ENCODE data around the gene PPP1R16B. TPM values are rescaled to one million over a fixed set of nuclear protein-coding genes. Genes with fewer than 3 reads are reported as not detected.

PPP1R16B gene
- total RNA-seq, 6 donors from 2014 or later: 7.4 to 16.8 (median 8.8) TPM

DNA sequence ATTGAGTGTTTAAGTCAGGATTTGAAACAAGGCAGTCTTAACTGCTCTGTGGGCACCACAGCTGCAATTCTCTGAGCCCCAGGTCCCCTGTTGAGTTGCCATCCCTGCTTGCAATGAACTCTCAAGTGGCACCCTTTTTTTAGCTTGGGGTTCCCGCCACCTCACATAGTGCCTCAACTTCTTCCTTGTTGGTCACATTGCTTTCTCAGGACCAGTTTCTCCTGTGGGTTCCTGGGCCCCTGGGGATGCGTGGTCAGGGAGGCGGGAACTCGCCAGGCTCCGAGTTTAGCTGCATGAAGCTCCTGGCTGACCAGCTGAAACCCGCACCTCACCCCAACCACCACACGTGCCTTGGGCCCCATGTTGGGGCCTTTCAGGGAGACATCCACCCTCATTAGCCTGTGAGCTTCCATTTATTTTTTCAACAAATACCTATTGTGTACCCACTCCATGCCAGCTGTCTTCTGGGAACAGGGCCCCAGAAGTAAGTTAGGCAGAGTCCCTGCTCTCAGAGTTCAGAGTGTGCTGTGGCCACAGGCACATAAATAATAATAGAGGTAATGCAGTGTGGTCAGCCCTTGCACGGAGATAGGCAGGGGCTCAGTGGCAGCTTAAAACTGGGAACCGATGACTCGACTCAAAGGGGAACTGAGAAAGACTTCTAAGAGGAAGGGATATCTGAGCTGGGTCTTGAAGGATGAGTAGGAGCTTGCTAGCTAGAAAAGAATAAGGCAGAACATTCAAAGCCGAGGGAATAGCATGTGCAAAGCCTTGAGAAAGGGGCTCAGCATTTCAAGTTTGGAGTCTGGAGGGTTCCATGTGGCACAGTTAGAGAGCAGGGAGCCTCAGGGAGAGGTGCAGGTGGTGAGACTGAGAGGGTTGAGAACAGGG is 86.8 kb downstream of the PPP1R16B start:
- WGBS, 2 donors: 79 to 80% methylated on average over 11 of the region's 11 CpGs
- no peaks in the 10 kb centered on the region for H3K9me3 ChIP-seq
- H3K4me1 ChIP-seq: peaks cover 7 to 16% (median 12%) of the 10 kb centered on the region in 4 donors
- H3K27me3 ChIP-seq: no peaks in the 10 kb centered on the region
- no peak overlapping the region for H3K27ac ChIP-seq
- ATAC-seq (ENCODE audit: low FRiP score in 2 of 2) (no peak), DNase-seq (no peak)
- no peaks in the 10 kb centered on the region for H3K36me3 ChIP-seq
- TF ChIP-seq POLR2A (IDR thresholded peaks at IDR 0.05) (no peak), EP300 (IDR thresholded peaks at IDR 0.05) (no peak), POLR2AphosphoS5 (IDR thresholded peaks at IDR 0.05) (no peak)
- TF ChIP-seq, protein P1, sequence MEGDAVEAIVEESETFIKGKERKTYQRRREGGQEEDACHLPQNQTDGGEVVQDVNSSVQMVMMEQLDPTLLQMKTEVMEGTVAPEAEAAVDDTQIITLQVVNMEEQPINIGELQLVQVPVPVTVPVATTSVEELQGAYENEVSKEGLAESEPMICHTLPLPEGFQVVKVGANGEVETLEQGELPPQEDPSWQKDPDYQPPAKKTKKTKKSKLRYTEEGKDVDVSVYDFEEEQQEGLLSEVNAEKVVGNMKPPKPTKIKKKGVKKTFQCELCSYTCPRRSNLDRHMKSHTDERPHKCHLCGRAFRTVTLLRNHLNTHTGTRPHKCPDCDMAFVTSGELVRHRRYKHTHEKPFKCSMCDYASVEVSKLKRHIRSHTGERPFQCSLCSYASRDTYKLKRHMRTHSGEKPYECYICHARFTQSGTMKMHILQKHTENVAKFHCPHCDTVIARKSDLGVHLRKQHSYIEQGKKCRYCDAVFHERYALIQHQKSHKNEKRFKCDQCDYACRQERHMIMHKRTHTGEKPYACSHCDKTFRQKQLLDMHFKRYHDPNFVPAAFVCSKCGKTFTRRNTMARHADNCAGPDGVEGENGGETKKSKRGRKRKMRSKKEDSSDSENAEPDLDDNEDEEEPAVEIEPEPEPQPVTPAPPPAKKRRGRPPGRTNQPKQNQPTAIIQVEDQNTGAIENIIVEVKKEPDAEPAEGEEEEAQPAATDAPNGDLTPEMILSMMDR (IDR thresholded peaks at IDR 0.05): no peak
- no peak overlapping the region for H3K4me3 ChIP-seq

DNA sequence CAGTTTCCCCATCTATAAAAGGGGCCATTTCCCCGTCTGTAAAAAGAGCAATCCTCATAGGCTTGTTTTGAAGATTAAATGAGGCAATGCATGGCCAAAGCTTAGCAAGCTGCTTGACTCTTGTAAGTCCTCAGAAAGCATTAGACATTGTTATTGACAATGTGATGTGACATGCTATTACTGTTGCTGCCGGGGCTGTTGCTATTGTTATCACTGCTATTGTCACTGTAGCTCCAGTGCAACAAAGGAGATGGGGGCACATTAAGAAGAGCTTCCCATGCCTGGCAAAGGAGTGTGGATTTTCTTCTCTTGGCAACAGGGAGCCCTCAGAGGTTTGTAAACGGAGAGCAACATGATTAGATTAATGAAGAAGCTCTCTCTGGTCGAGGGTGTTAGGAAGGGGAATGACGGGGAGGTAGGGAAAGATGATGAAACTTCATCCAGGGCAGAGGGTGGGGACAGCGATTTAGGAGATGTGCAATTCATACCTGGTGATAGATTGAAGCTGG is 87.6 kb downstream of the PPP1R16B start:
- ATAC-seq (ENCODE audit: low FRiP score in 2 of 2) (no peak), DNase-seq (no peak)
- peak overlapping the region in 2 of 4 donors; percentile 13 to 68 for H3K27ac ChIP-seq
- WGBS, 2 donors: 42 to 47% methylated on average over 6 of the region's 6 CpGs
- no peaks in the 10 kb centered on the region for H3K36me3 ChIP-seq
- H3K4me3 ChIP-seq: no peak overlapping the region
- peaks cover 7 to 16% (median 12%) of the 10 kb centered on the region in 4 donors for H3K4me1 ChIP-seq
- no peaks in the 10 kb centered on the region for H3K9me3 ChIP-seq
- no peaks in the 10 kb centered on the region for H3K27me3 ChIP-seq
- TF ChIP-seq POLR2A (IDR thresholded peaks at IDR 0.05) (no peak), POLR2AphosphoS5 (IDR thresholded peaks at IDR 0.05) (no peak), EP300 (IDR thresholded peaks at IDR 0.05) (no peak)
- TF ChIP-seq, protein P1 (IDR thresholded peaks at IDR 0.05): no peak

GRCh38 chr20:38893565-38894090 is 88.1 kb downstream of the PPP1R16B start:
- H3K27me3 ChIP-seq: no peaks in the 10 kb centered on the region
- H3K4me3 ChIP-seq: peak overlapping the region in 2 of 4 donors; percentile 2 to 5
- no peaks in the 10 kb centered on the region for H3K36me3 ChIP-seq
- TF ChIP-seq, protein P1 (IDR thresholded peaks at IDR 0.05): peak; percentile 76 to 93 (median 85)
- TF ChIP-seq POLR2AphosphoS5 (IDR thresholded peaks at IDR 0.05): no peak
- 14 to 16% methylated on average over 19 to 23 of the region's 25 CpGs for WGBS, 2 donors
- H3K9me3 ChIP-seq: no peaks in the 10 kb centered on the region
- H3K4me1 ChIP-seq: peaks cover 7 to 16% (median 12%) of the 10 kb centered on the region in 4 donors
- peak overlapping the region in 2 of 4 donors; percentile 13 to 68 for H3K27ac ChIP-seq
- DNase-seq: peak; percentile 56 to 95
- ATAC-seq (ENCODE audit: low FRiP score in 2 of 2): peak; percentile 58 to 83

GRCh38 chr20:38894091-38894847 is 88.8 kb downstream of the PPP1R16B start:
- Histone ChIP-seq H3K36me3 (no peaks in the 10 kb centered on the region), H3K4me3 (peak overlapping the region in 2 of 4 donors; percentile 2 to 5), H3K4me1 (peaks cover 7 to 16% (median 12%) of the 10 kb centered on the region in 4 donors), H3K27ac (peak overlapping the region in 1 of 4 donors; percentile 13), H3K9me3 (no peaks in the 10 kb centered on the region), H3K27me3 (no peaks in the 10 kb centered on the region)
- 34 to 36% methylated on average over 19 to 22 of the region's 30 CpGs for WGBS, 2 donors
- DNase-seq (no peak), ATAC-seq (ENCODE audit: low FRiP score in 2 of 2) (peak in 1 of 2 donors; percentile 41)
- TF ChIP-seq, protein P1 (IDR thresholded peaks at IDR 0.05): peak in 1 of 6 experiments; percentile 28
- TF ChIP-seq POLR2AphosphoS5 (IDR thresholded peaks at IDR 0.05): no peak

All from upper lobe of left lung (tissue), 6 donors.